HG02798 (cell line): Measurements from ENCODE around the gene STARD3.
"Not testable (repeated sequence)": the region's sequence is repeated elsewhere in the genome, so short reads cannot be mapped to it uniquely, and the experiment has no call there.

Experiments used
- ATAC-seq: cut with Tn5 transposase; IDR thresholded peaks from one replicate; pipeline ENCODE4 v1.9.1; 2021; ENCODE audit warnings: mild to moderate bottlenecking; ENCODE audit not compliant: unreplicated experiment, poor library complexity

Gene STARD3

DNA sequence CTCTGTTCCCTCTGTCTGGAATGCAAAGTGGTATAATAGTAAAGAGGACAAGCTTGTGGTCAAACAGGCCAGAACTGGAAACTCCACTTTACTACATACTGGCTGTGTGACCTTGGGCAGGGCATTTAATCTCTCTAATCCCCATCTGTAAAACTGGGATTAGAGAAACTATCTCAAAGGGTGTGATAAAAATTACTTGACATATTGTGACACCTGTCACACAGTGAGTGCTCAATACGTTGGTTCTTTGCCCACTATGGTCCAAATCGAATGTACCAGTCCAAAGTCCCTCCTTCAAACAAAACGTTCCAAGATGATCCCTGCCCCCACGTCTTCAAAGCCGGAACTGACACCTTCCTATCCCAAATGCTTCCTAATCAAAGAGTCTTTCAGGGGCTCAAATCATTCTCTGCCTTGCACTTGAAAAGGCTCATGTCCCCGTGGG lies 50.2 kb downstream of the STARD3 start:
- no peak for ATAC-seq

DNA sequence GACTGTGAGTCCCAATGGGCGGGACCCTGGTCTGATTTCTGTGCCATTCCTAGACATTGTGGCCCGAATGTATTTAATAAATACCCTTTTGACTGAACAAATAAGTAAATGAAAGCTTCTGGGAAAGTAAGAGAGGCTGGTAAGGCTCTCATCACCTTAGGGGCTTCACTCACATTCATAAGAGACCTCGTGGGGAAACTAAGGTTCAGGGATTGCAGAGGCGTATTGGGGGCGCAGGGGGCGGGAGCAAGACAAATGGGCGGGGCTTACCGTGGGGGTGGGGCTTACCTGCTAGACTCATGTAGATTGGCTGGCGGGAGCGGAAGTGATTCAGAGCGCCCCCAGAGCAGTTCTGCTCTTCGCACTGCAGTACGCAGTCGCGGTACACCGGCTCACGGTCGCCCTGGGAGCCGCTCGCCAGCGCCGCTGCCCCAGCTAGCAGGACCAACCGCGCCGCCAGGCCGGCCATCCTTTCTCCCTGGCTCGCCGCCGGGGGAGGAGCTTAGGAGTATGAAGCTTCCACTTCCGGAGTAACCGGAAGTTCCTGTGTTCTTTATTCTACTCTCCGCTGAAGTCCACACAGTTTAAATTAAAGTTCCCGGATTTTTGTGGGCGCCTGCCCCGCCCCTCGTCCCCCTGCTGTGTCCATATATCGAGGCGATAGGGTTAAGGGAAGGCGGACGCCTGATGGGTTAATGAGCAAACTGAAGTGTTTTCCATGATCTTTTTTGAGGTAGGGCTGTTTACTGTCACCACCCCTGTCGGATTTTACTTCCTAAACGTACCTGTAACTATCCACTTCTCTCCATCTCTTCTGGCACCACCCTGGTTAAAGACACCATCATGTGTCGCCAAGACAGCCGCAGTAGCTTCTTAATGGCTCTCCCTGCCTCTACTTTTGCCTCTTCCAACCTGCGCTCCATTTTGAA lies 50.9 kb downstream of the STARD3 start, which contains the start of gene PGAP3:
Gene PGAP3 (minus strand): TSS at position 512 of the 929 bp plus-strand sequence. CDS start 43 bp downstream, at position 469.
- ATAC-seq: peak; percentile 93

DNA sequence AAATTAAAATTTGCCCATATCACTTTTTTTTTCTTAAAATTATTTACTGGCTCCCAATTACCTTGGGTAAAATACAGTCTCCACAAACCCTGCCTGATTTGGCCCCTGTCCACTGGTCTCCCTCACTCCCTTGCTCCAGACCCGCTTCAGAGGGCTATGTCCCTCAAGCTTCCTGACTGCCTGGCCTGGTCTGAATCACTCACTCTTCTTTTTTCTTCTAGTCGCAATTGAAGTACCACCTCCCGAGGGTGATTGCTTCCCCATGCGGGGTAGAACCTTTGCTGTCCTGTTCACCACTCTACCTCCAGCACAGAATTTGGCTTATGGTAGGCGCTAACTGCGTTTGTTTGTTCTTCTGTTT lies 51.5 kb downstream of the STARD3 start:
- no peak for ATAC-seq

- no peak for ATAC-seq
Measured at GRCh38 chr17:39688945-39689344, 52.0 kb downstream of the STARD3 start.

- ATAC-seq: no peak
Measured at GRCh38 chr17:39694593-39694992, 57.6 kb downstream of the STARD3 start.

- no peak for ATAC-seq
Measured at GRCh38 chr17:39695089-39695474, 58.1 kb downstream of the STARD3 start.

DNA sequence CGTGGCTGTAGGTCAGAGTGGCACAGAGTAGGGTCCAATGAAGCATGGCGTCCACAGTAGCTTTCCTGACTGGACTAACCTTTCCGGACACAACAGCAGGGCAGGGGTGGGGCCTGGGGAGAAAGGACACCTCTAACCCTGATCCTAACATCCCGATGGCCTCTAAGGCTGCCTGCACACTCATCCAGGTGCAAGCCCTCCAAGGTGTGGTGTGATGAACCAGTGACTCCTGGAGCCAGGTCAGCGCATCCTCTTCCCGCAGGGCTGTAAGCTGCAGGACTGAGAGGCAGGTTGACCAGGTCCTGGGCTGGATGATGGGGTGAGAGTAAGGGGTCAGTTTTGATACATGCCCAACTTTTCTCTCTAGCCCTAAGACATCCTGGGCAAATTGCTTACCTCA lies 59.8 kb downstream of the STARD3 start:
- no peak for ATAC-seq

GRCh38 chr17:39697961-39698360 lies 61.0 kb downstream of the STARD3 start:
- no peak for ATAC-seq

DNA sequence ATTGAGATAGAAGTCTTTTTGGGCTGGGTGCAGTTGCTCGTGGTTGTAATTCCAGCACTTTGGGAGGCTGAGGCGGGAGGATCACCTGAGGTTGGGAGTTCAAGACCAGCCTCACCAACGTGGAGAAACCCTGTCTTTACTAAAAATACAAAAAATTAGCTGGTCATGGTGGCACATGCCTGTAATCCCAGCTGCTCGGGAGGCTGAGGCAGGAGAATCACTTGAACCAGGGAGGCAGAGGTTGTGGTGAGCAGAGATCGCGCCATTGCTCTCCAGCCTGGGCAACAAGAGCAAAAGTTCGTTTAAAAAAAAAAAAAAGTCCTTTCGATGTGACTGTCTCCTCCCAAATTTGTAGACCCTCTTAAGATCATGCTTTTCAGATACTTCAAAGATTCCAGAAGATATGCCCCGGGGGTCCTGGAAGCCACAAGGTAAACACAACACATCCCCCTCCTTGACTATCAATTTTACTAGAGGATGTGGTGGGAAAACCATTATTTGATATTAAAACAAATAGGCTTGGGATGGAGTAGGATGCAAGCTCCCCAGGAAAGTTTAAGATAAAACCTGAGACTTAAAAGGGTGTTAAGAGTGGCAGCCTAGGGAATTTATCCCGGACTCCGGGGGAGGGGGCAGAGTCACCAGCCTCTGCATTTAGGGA lies 62.3 kb downstream of the STARD3 start:
- not testable (repeated sequence) for ATAC-seq

DNA sequence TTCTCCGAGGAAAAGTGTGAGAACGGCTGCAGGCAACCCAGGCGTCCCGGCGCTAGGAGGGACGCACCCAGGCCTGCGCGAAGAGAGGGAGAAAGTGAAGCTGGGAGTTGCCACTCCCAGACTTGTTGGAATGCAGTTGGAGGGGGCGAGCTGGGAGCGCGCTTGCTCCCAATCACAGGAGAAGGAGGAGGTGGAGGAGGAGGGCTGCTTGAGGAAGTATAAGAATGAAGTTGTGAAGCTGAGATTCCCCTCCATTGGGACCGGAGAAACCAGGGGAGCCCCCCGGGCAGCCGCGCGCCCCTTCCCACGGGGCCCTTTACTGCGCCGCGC lies 62.8 kb downstream of the STARD3 start, which contains the start of gene ERBB2:
Gene ERBB2 (plus strand): TSS at position 247 of the 330 bp plus-strand sequence. CDS start 175 bp downstream, outside the sequence.
- no peak for ATAC-seq

DNA sequence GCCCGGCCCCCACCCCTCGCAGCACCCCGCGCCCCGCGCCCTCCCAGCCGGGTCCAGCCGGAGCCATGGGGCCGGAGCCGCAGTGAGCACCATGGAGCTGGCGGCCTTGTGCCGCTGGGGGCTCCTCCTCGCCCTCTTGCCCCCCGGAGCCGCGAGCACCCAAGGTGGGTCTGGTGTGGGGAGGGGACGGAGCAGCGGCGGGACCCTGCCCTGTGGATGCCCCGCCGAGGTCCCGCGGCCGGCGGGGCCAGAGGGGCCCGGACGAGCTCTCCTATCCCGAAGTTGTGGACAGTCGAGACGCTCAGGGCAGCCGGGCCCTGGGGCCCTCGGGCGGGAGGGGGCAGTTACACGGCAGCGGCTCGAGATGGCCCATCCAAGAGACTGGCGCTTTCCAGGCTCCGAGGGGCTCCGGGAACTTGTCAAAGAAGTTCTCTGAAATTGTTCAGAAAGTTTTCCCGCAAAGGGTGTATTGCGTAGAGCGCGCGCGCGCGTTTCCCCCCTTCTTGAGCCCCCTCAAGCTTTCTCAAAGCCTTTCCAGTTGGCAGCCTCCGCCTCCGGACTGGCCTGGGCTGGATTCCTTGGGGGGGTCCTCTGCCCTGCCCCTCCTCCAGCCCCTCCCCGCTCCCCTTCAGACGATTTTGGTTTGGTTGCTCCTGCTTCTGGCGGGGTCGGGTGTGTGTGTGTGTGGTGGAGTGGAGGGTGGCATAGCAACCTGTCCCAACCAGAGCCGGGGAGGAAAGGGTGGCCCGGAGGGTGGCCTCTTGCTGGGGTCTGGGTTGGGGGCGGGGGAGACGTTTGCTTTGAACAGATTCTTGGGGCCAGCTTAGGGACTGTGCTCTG lies 63.4 kb downstream of the STARD3 start:
- ATAC-seq: no peak

DNA sequence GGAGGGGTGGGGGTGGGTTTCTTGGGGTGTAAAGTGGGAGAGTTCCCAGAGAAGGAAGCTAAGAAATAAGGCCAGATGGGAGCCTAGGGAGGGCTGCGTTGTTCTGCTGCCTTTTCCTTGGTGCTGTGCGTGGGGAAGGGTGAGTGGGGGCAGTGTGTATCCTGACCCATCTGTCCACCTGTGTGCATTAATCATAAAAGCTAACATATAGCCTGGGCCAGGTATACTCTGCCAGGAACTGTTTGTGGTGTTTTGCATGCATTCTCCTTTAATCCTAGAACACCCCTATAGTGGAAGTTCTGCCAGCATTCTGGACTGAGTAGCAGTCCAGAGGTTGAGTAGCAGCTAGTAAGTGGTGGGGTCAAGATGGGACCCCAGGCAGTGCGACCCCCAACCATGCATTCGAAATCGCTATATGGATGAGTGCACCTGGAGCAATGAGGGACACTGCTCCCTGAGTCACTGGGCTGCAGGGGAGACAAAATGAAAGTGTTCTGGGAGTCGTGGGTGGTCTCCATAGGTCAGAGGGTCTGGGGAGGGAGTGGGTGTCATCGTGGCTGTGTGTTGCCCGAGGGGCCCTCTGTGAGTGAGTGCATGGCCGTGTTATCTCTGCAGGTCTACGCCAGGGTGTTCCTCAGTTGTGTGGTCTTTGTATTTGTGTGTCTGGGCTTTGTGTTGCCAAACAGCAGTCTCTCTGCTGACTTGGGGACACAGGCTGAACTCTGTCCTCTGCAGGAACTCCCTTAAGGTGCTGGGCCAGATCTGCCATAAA lies 64.3 kb downstream of the STARD3 start:
- ATAC-seq: no peak

GRCh38 chr17:39701784-39702422 lies 65.0 kb downstream of the STARD3 start:
- no peak for ATAC-seq

GRCh38 chr17:39702901-39703893 lies 66.3 kb downstream of the STARD3 start:
- ATAC-seq: peak; percentile 72

DNA sequence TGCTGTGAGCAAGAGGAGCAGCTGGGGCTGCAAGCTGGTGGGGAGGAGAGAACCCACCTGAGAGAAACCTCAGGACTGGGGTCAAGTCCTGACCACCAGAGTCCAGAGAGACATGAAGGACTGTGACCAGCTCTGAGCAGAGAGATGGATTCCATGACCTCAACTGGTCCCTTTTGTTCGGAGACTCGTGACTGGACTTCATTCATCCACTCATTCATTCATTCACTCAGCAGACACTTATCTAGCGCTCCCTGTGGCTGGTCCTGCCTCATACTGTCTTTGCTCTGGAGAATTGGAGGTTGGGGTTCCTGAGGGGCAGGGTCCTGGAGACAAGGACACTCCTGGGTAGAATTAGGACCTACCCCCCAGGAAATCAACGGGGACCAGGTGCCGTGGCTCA lies 67.0 kb downstream of the STARD3 start:
- no peak for ATAC-seq

DNA sequence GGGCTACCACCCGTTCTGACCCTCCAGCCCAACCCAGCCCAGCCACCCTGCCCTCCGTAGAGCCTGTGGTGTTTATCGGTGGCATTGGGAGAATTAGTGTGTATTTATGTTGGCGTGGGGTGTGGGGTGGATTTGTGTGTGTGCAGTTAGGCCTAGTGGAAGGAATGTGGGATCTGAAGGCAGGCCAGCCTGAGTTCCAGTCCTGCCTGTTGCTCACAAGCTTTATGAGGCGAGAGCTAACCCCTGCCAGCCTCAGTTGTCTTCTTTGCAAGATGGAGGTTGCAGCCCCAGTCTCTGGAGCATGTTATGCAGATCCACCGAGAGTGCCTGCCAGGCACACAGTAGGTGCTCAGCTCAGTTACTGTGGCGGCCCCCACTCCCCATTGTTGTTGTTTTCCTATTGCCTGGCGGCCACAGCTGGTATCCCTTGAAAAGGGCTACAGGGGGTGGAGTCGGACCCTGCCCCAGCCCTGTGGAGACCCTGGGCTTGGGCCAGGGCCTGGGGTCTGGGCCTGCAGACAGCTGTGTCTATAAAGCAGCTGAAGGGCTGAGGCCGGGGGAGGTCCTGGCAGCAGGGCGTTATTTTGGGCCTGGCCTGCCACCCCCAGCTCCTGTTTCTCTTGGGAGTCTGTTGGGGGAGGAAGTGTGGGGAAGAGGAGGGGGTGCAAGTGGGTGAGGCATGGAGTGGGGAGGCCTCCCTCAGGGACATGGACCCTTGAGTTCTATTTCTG lies 68.0 kb downstream of the STARD3 start:
- ATAC-seq: no peak

DNA sequence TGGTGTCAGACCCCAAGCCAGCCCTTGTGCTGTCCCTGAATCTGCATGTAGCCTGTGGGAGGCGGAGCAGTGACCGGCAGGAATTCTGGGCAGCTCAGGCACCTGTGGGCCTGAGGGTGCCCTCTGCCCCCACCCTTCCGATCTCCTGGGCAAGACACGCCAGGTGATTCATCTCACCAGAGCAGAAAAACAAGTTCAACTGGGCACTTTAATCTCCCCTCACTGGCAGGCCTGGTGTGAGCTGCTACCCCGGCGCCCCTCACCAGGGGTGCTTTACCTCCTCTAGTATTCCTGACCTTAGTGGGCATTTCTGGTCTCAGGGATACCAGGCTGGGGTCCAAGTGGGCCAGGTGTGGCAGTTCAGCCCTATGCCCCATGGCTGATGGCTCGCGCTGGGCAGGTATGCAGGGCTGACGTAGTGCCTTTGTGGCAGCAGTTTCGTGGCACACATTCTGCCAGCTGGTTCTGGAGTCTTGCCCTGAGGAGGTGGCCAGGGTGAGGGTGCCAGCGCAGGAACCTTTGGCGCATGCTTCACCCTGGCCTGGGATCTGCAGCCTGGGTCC lies 68.9 kb downstream of the STARD3 start:
- ATAC-seq: no peak
